PC-9 (cell line): ENCODE results near the gene ETF1. TPM values are rescaled to one million over a fixed set of nuclear protein-coding genes. Genes with fewer than 3 reads are reported as not detected.
"Not testable (repeated sequence)": the region's sequence is repeated elsewhere in the genome, so short reads cannot be mapped to it uniquely, and the experiment has no call there.

Experiments used
- BruUV-seq: library from RNA; stranded (reverse); fragments of 400-500 nt; replicated peaks from 2 replicates; lab custom pipeline; 2021; lab: Mats Ljungman, UMichigan
- CTCF ChIA-PET: fragments of 300-600 bp; sonication (Branson Sonifier 250); formaldehyde crosslinking; loops from one replicate; lab custom pipeline; 2022; ENCODE audit warnings: antibody characterized with exemption; lab: Charles Lee
- POLR2A ChIA-PET: fragments of 300-600 bp; sonication (Branson Sonifier 250); formaldehyde crosslinking; loops from one replicate; lab custom pipeline; 2022; ENCODE audit warnings: antibody characterized with exemption; ENCODE audit not compliant: unreplicated experiment; lab: Charles Lee
- DNase-seq, 2 experiments: peaks; one replicate each; pipeline versions ENCODE4 v3.0.0 to v3.0.0-alpha.2; 2015 to 2022; ENCODE audit warnings: mixed read lengths in 1 of 2
- H2AFZ ChIP-seq: fragments of 200-600 bp; sonication (generic); 2 replicates; pipeline ENCODE4 v1.8.1; 2017; ENCODE audit warnings: antibody characterized with exemption
- H3F3A ChIP-seq: fragments of 200-600 bp; sonication (generic); 2 replicates; pipeline ENCODE4 v1.8.1; 2017; ENCODE audit warnings: antibody characterized with exemption, mild to moderate bottlenecking, low read depth; ENCODE audit not compliant: insufficient read depth
- H3K27ac ChIP-seq: fragments of 200-600 bp; sonication (generic); 2 replicates; pipeline ENCODE4 v1.6.1; 2016; ENCODE audit warnings: mixed run types
- H3K27me3 ChIP-seq: fragments of 200-600 bp; sonication (generic); 2 replicates; pipeline ENCODE4 v1.6.1; 2016; ENCODE audit warnings: low read depth, mixed run types; ENCODE audit not compliant: insufficient read depth
- H3K36me3 ChIP-seq: fragments of 200-600 bp; sonication (generic); 2 replicates; pipeline ENCODE4 v1.6.1; 2016; ENCODE audit warnings: low read depth, mixed run types
- H3K4me1 ChIP-seq: fragments of 200-600 bp; sonication (generic); replicated peaks from 2 replicates; pipeline ENCODE4 v1.6.1; 2016; ENCODE audit warnings: mixed run types; ENCODE audit not compliant: insufficient read depth
- H3K4me2 ChIP-seq: fragments of 200-600 bp; sonication (generic); 2 replicates; pipeline ENCODE4 v1.6.1; 2017; ENCODE audit warnings: mixed run types
- H3K4me3 ChIP-seq: fragments of 200-600 bp; sonication (generic); 2 replicates; pipeline ENCODE4 v1.6.1; 2016; ENCODE audit warnings: mixed run types
- H3K79me2 ChIP-seq: fragments of 200-600 bp; sonication (generic); 2 replicates; pipeline ENCODE4 v1.6.1; 2017; ENCODE audit warnings: low read depth, mixed run types
- H3K9me2 ChIP-seq: fragments of 200-600 bp; sonication (generic); 2 replicates; pipeline ENCODE4 v1.8.1; 2017; ENCODE audit warnings: mild to moderate bottlenecking; ENCODE audit not compliant: insufficient read depth
- H3K9me3 ChIP-seq: fragments of 200-600 bp; sonication (generic); 2 replicates; pipeline ENCODE4 v1.8.1; 2016; ENCODE audit warnings: low read depth; ENCODE audit not compliant: insufficient read depth
- H4K20me1 ChIP-seq: fragments of 200-600 bp; sonication (generic); 2 replicates; pipeline ENCODE4 v1.8.1; 2017; ENCODE audit not compliant: insufficient read depth
- EZH2 ChIP-seq: fragments of 200-600 bp; sonication (generic); IDR thresholded peaks from 2 replicates; pipeline ENCODE4 v1.8.0; 2017; ENCODE audit warnings: antibody characterized with exemption, low read depth
- intact Hi-C: fragments of 100-400 bp; cut with micrococcal nuclease; formaldehyde crosslinking; loops from one replicate; pipeline ENCODE4 v1.10.0; 2022; ENCODE audit not compliant: unreplicated experiment
- total RNA-seq: library from RNA; stranded (reverse); gene quantifications from 2 replicates; pipeline ENCODE4 v1.2.3, GENCODE V29; 2021
- TF ChIP-seq, protein P1 (sequence below): fragments of 200-600 bp; sonication (generic); conservative IDR thresholded peaks from 2 replicates; pipeline ENCODE4 v1.6.1; 2017; ENCODE audit warnings: mixed run types, antibody characterized with exemption, mild to moderate bottlenecking, moderate library complexity

ETF1 gene
- total RNA-seq, 1 experiment from 2014 or later = 84.9 TPM

GRCh38 chr5:138514021-138514420 lies 29.0 kb downstream of the ETF1 start:
- CTCF ChIA-PET = interaction anchor here (0.8 kb wide), 1 partner anchor 12 kb away, joined by 5 read pairs; no protein-coding TSS in a partner anchor
- Histone ChIP-seq H3K27me3 (no peaks in the 10 kb centered on the region), H3K4me3 (no peak overlapping the region), H3K79me2 (peaks cover 25% of the 10 kb centered on the region; the same call in 1 of the 2 replicates), H3K4me1 (no peaks in the 10 kb centered on the region), H3K27ac (no peak overlapping the region), H3F3A (peaks cover 38% of the 10 kb centered on the region), H3K9me3 (no peaks in the 10 kb centered on the region), H3K36me3 (peaks cover 77% of the 10 kb centered on the region), H3K4me2 (no peak overlapping the region), H3K9me2 (no peaks in the 10 kb centered on the region), H2AFZ (no peak overlapping the region), H4K20me1 (peaks cover 50% of the 10 kb centered on the region)
- TF ChIP-seq EZH2 = no peak
- TF ChIP-seq, protein P1, sequence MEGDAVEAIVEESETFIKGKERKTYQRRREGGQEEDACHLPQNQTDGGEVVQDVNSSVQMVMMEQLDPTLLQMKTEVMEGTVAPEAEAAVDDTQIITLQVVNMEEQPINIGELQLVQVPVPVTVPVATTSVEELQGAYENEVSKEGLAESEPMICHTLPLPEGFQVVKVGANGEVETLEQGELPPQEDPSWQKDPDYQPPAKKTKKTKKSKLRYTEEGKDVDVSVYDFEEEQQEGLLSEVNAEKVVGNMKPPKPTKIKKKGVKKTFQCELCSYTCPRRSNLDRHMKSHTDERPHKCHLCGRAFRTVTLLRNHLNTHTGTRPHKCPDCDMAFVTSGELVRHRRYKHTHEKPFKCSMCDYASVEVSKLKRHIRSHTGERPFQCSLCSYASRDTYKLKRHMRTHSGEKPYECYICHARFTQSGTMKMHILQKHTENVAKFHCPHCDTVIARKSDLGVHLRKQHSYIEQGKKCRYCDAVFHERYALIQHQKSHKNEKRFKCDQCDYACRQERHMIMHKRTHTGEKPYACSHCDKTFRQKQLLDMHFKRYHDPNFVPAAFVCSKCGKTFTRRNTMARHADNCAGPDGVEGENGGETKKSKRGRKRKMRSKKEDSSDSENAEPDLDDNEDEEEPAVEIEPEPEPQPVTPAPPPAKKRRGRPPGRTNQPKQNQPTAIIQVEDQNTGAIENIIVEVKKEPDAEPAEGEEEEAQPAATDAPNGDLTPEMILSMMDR = no peak
- POLR2A ChIA-PET = no interaction called here
- intact Hi-C loops = no loop called here
- no peak for DNase-seq
- no TSS peak for BruUV-seq

DNA sequence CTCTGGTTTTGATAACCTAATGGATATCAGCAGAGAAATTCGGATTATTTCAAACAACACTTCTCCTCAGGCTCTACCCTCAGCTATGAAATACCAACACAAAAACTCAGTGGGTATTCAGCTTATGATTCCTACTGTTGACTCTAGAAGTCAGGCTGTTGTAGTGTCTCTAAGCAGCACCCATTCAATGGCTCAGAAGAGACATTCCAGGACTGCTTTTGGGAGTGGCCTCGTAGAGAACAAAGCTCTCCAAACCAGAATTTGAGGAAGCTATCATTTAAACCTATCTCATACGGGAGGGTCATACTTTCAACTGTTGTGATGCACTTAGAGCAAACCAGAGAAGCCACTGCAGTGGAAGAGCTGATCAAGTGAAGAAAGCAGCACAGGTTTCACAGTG lies 34.1 kb downstream of the ETF1 start:
- Histone ChIP-seq H3K79me2 (no peaks in the 10 kb centered on the region), H3K36me3 (peaks cover 34% of the 10 kb centered on the region), H3K9me3 (no peaks in the 10 kb centered on the region), H2AFZ (no peak overlapping the region), H3K4me3 (no peak overlapping the region), H3K4me2 (no peak overlapping the region), H4K20me1 (peaks cover 29% of the 10 kb centered on the region), H3K9me2 (no peaks in the 10 kb centered on the region), H3K27ac (no peak overlapping the region), H3K27me3 (no peaks in the 10 kb centered on the region), H3K4me1 (no peaks in the 10 kb centered on the region), H3F3A (peaks cover 46% of the 10 kb centered on the region)
- no TSS peak for BruUV-seq
- TF ChIP-seq, protein P1 = no peak
- no peak for TF ChIP-seq EZH2
- no peak for DNase-seq
- POLR2A ChIA-PET = no interaction called here
- intact Hi-C loops = no loop called here
- CTCF ChIA-PET = no interaction called here

- peaks cover 54% of the 10 kb centered on the region for H3F3A ChIP-seq
- H3K4me1 ChIP-seq, DNase-seq, H3K27me3 ChIP-seq, POLR2A ChIA-PET, intact Hi-C loops, CTCF ChIA-PET, H3K79me2 ChIP-seq, BruUV-seq, H3K4me2 ChIP-seq, H3K9me2 ChIP-seq, H2AFZ ChIP-seq, H3K9me3 ChIP-seq, H3K4me3 ChIP-seq, H3K27ac ChIP-seq: not testable (repeated sequence)
- peaks cover 24% of the 10 kb centered on the region for H4K20me1 ChIP-seq
- H3K36me3 ChIP-seq = peaks cover 23% of the 10 kb centered on the region
These were observed 35.6 kb downstream of the ETF1 start for GRCh38 chr5:138507485-138507884.
